Loucy (cell line): ENCODE data around the gene REEP1.

Experiments
- H2AFZ ChIP-seq: fragments of 200-600 bp; sonication (generic); 2 replicates; pipeline ENCODE4 v1.6.0; 2016; ENCODE audit warnings: antibody characterized with exemption, mild to moderate bottlenecking, low read length, moderate library complexity
- H3F3A ChIP-seq: fragments of 200-600 bp; 2 replicates; pipeline ENCODE4 v1.6.0; 2016; ENCODE audit warnings: antibody characterized with exemption, low read depth, mild to moderate bottlenecking
- H3K27me3 ChIP-seq: fragments of 200-600 bp; sonication (generic); 2 replicates; pipeline ENCODE4 v1.6.1; 2014; ENCODE audit warnings: low read length, mild to moderate bottlenecking; ENCODE audit not compliant: insufficient read depth, poor library complexity, severe bottlenecking
- H3K36me3 ChIP-seq: fragments of 200-600 bp; sonication (generic); 2 replicates; pipeline ENCODE4 v1.6.1; 2016; ENCODE audit warnings: low read length; ENCODE audit not compliant: insufficient read depth
- H3K4me1 ChIP-seq: fragments of 200-600 bp; sonication (generic); 2 replicates; pipeline ENCODE4 v1.5.1; 2014; ENCODE audit warnings: low read length, mild to moderate bottlenecking; ENCODE audit not compliant: insufficient read depth, poor library complexity, severe bottlenecking
- H3K4me2 ChIP-seq: fragments of 200-600 bp; sonication (generic); 2 replicates; pipeline ENCODE4 v1.6.0; 2014; ENCODE audit warnings: antibody characterized with exemption, low read length, low read depth, mild to moderate bottlenecking; ENCODE audit not compliant: poor library complexity, severe bottlenecking
- H3K4me3 ChIP-seq: fragments of 200-600 bp; sonication (generic); 2 replicates; pipeline ENCODE4 v1.5.1; 2014; ENCODE audit warnings: low read length, mild to moderate bottlenecking, mixed read lengths; ENCODE audit not compliant: poor library complexity, severe bottlenecking
- H3K79me2 ChIP-seq: fragments of 200-600 bp; sonication (generic); 2 replicates; pipeline ENCODE4 v1.6.1; 2014; ENCODE audit warnings: low read length; ENCODE audit not compliant: insufficient read depth
- H3K9ac ChIP-seq: fragments of 200-600 bp; sonication (generic); 2 replicates; pipeline ENCODE4 v1.6.0; 2014; ENCODE audit warnings: mild to moderate bottlenecking, low read depth, low read length, moderate library complexity; ENCODE audit not compliant: poor library complexity, severe bottlenecking
- H3K9me2 ChIP-seq: fragments of 200-600 bp; sonication (generic); replicated peaks from 2 replicates; pipeline ENCODE4 v1.6.1; 2016; ENCODE audit warnings: low read depth, low read length, mixed read lengths
- H3K9me3 ChIP-seq: fragments of 200-600 bp; sonication (generic); 2 replicates; pipeline ENCODE4 v1.6.1; 2014; ENCODE audit warnings: mild to moderate bottlenecking, antibody characterized with exemption, low read length, low read depth; ENCODE audit not compliant: insufficient read depth
- H4K20me1 ChIP-seq: fragments of 200-600 bp; sonication (generic); 2 replicates; pipeline ENCODE4 v1.6.0; 2014; ENCODE audit warnings: antibody characterized with exemption, low read length, mild to moderate bottlenecking; ENCODE audit not compliant: insufficient read depth, poor library complexity, severe bottlenecking
- CTCF ChIP-seq: fragments of 200-600 bp; sonication (generic); conservative IDR thresholded peaks from 2 replicates; pipeline ENCODE4 v1.5.1; 2014; ENCODE audit warnings: mild to moderate bottlenecking, antibody characterized with exemption, low read length
- EZH2phosphoT487 ChIP-seq: fragments of 200-600 bp; IDR thresholded peaks from 2 replicates; pipeline ENCODE4 v1.6.1; 2018; ENCODE audit warnings: antibody characterized with exemption, mild to moderate bottlenecking, moderate library complexity, borderline replicate concordance

REEP1 gene

GRCh38 chr2:86272111-86272510 lies 65.3 kb downstream of the REEP1 start:
- Histone ChIP-seq H3K4me2 (no peak overlapping the region), H3K36me3 (no peaks in the 10 kb centered on the region), H3F3A (no peaks in the 10 kb centered on the region), H3K9me2 (no peaks in the 10 kb centered on the region), H2AFZ (no peak overlapping the region), H3K4me1 (no peaks in the 10 kb centered on the region), H3K79me2 (no peaks in the 10 kb centered on the region), H4K20me1 (no peaks in the 10 kb centered on the region), H3K9ac (no peak overlapping the region), H3K4me3 (no peak overlapping the region), H3K9me3 (peaks cover 5% of the 10 kb centered on the region; the same call in 1 of the 2 replicates), H3K27me3 (no peaks in the 10 kb centered on the region)
- TF ChIP-seq CTCF (no peak), EZH2phosphoT487 (no peak)

- H3F3A ChIP-seq = no peaks in the 10 kb centered on the region
- H3K9me3 ChIP-seq = peaks cover 5% of the 10 kb centered on the region; the same call in 1 of the 2 replicates
- H3K9ac ChIP-seq = no peak overlapping the region
- no peaks in the 10 kb centered on the region for H3K36me3 ChIP-seq
- H4K20me1 ChIP-seq = no peaks in the 10 kb centered on the region
- no peaks in the 10 kb centered on the region for H3K79me2 ChIP-seq
- H3K27me3 ChIP-seq = no peaks in the 10 kb centered on the region
- H3K4me1 ChIP-seq = no peaks in the 10 kb centered on the region
- H3K4me3 ChIP-seq = no peak overlapping the region
- H3K9me2 ChIP-seq = no peaks in the 10 kb centered on the region
- H3K4me2 ChIP-seq = no peak overlapping the region
- no peak overlapping the region for H2AFZ ChIP-seq
- no peak for TF ChIP-seq CTCF
- TF ChIP-seq EZH2phosphoT487 = no peak
Observed at GRCh38 chr2:86271248-86271647, 66.2 kb downstream of the REEP1 start.

DNA sequence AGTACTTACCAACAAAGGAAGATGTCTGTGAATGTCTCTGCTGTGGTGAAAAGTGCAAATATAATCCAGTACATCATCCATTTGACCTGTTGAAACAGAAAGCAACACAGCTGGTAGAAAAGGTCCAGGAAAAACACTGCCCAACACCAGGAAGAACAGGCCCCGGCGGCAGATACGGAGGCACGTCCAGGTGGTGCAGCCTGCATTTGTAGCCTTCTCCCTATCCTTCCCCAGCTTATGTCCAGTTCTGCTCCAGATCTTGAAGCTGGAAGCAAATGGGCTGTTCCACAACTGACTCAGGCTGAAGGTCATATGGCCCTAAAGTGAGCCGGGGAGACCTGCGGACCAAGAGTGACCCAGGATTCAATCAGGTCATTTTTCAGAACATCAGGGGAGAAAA lies 73.5 kb downstream of the REEP1 start:
- H3K27me3 ChIP-seq = no peaks in the 10 kb centered on the region
- no peak for TF ChIP-seq CTCF
- no peak for TF ChIP-seq EZH2phosphoT487
- no peak overlapping the region for H2AFZ ChIP-seq
- no peaks in the 10 kb centered on the region for H3K9me3 ChIP-seq
- H3K4me3 ChIP-seq = no peak overlapping the region
- H3K9ac ChIP-seq = no peak overlapping the region
- H3K4me1 ChIP-seq = no peaks in the 10 kb centered on the region
- no peaks in the 10 kb centered on the region for H3K9me2 ChIP-seq
- H3F3A ChIP-seq = no peaks in the 10 kb centered on the region
- no peaks in the 10 kb centered on the region for H4K20me1 ChIP-seq
- H3K36me3 ChIP-seq = no peaks in the 10 kb centered on the region
- H3K79me2 ChIP-seq = no peaks in the 10 kb centered on the region
- H3K4me2 ChIP-seq = no peak overlapping the region
